ENCODE results near the gene CYP4F11. TPM values are rescaled to one million over a fixed set of nuclear protein-coding genes. Genes with fewer than 3 reads are reported as not detected.
"Not testable (repeated sequence)": the region's sequence is repeated elsewhere in the genome, so short reads cannot be mapped to it uniquely, and the experiment has no call there.

CYP4F11 gene
- polyA plus RNA-seq, 1 experiment, result not detected

- CTCF ChIA-PET, result no interaction called here
- POLR2A ChIA-PET, result no interaction called here
These were observed 906 bp upstream of the CYP4F11 start for GRCh38 chr19:15935167-15935702.

GRCh38 chr19:15933761-15934331 is 483 bp downstream of the CYP4F11 start:
- CTCF ChIA-PET; H3K4me3 ChIP-seq (ENCODE audit: low read depth, low read length); H3K36me3 ChIP-seq (ENCODE audit: control insufficient read depth, insufficient read depth, low read length); H3K27me3 ChIP-seq (ENCODE audit: control insufficient read depth, insufficient read depth, low read length); DNase-seq (ENCODE audit: low read depth); POLR2A ChIA-PET: not testable (repeated sequence)

More at GRCh38 chr19:15935167-15935702, 906 bp upstream of the CYP4F11 start:
- Histone ChIP-seq H3K36me3 (ENCODE audit: control insufficient read depth, insufficient read depth, low read length) (no peaks in the 10 kb centered on the region), H3K4me3 (ENCODE audit: low read depth, low read length) (no peak overlapping the region), H3K27me3 (ENCODE audit: control insufficient read depth, insufficient read depth, low read length) (no peaks in the 10 kb centered on the region)
- DNase-seq (ENCODE audit: low read depth), result no peak
- TF ChIP-seq CTCF (IDR thresholded peaks at IDR 0.05; ENCODE audit: insufficient read depth, low read depth, low read length), result no peak

- no peak for DNase-seq (ENCODE audit: low read depth)
- ChIA-PET POLR2A (no interaction called here), CTCF (no interaction called here)
- Histone ChIP-seq H3K36me3 (ENCODE audit: control insufficient read depth, insufficient read depth, low read length) (no peaks in the 10 kb centered on the region), H3K27me3 (ENCODE audit: control insufficient read depth, insufficient read depth, low read length) (no peaks in the 10 kb centered on the region), H3K4me3 (ENCODE audit: low read depth, low read length) (no peak overlapping the region)
- no peak for TF ChIP-seq CTCF (IDR thresholded peaks at IDR 0.05; ENCODE audit: insufficient read depth, low read depth, low read length)
These were observed 6.0 kb downstream of the CYP4F11 start for GRCh38 chr19:15928321-15928720.

- ChIA-PET POLR2A (no interaction called here), CTCF (no interaction called here)
These were observed 7.8 kb downstream of the CYP4F11 start for GRCh38 chr19:15926484-15926883.

GRCh38 chr19:15923702-15924101 is 10.6 kb downstream of the CYP4F11 start:
- Histone ChIP-seq H3K36me3 (ENCODE audit: control insufficient read depth, insufficient read depth, low read length) (no peaks in the 10 kb centered on the region), H3K27me3 (ENCODE audit: control insufficient read depth, insufficient read depth, low read length) (no peaks in the 10 kb centered on the region), H3K4me3 (ENCODE audit: low read depth, low read length) (no peak overlapping the region)
- TF ChIP-seq CTCF (IDR thresholded peaks at IDR 0.05; ENCODE audit: insufficient read depth, low read depth, low read length), result no peak
- DNase-seq (ENCODE audit: low read depth), result no peak
- ChIA-PET CTCF (no interaction called here), POLR2A (no interaction called here)

More at GRCh38 chr19:15926484-15926883, 7.8 kb downstream of the CYP4F11 start:
- no peak overlapping the region for H3K4me3 ChIP-seq (ENCODE audit: low read depth, low read length)
- H3K36me3 ChIP-seq (ENCODE audit: control insufficient read depth, insufficient read depth, low read length), result no peaks in the 10 kb centered on the region
- no peak for TF ChIP-seq CTCF (IDR thresholded peaks at IDR 0.05; ENCODE audit: insufficient read depth, low read depth, low read length)
- no peaks in the 10 kb centered on the region for H3K27me3 ChIP-seq (ENCODE audit: control insufficient read depth, insufficient read depth, low read length)
- no peak for DNase-seq (ENCODE audit: low read depth)

GRCh38 chr19:15922021-15922420 is 12.3 kb downstream of the CYP4F11 start:
- TF ChIP-seq CTCF (IDR thresholded peaks at IDR 0.05; ENCODE audit: insufficient read depth, low read depth, low read length), result no peak
- Histone ChIP-seq H3K36me3 (ENCODE audit: control insufficient read depth, insufficient read depth, low read length) (no peaks in the 10 kb centered on the region), H3K27me3 (ENCODE audit: control insufficient read depth, insufficient read depth, low read length) (no peaks in the 10 kb centered on the region), H3K4me3 (ENCODE audit: low read depth, low read length) (no peak overlapping the region)
- ChIA-PET CTCF (no interaction called here), POLR2A (no interaction called here)
- no peak for DNase-seq (ENCODE audit: low read depth)

All from BJ (cell line).